ENCODE data around the gene MAGOH. TPM values are rescaled to one million over a fixed set of nuclear protein-coding genes. Genes with fewer than 3 reads are reported as not detected.

MAGOH gene
- total and polyA plus RNA-seq, 9 of the 15 experiments (the other 6 are each of a cell fraction or from before 2014, with no cell fraction given) = 102 to 342 (median 135) TPM

- TF ChIP-seq ZBTB26 (CRISPR knock-in tag; IDR thresholded peaks at IDR 0.05) = no peak
- TF ChIP-seq ZNF589 (CRISPR knock-in tag; IDR thresholded peaks at IDR 0.05; ENCODE audit: low read depth) = no peak
- no peak for TF ChIP-seq ATF7 (IDR thresholded peaks at IDR 0.05)
- no peak for TF ChIP-seq ZNF778 (CRISPR knock-in tag; IDR thresholded peaks at IDR 0.05)
- no peak for TF ChIP-seq HOXB6 (CRISPR knock-in tag; IDR thresholded peaks at IDR 0.05; ENCODE audit: borderline replicate concordance)
- no peak for TF ChIP-seq GTF2A2 (tag; IDR thresholded peaks at IDR 0.05)
- no peak for TF ChIP-seq GABPA (tag; conservative IDR thresholded peaks at IDR 0.05; ENCODE audit: low read depth)
- TF ChIP-seq NELFE (IDR thresholded peaks at IDR 0.05; ENCODE audit: insufficient read depth, insufficient read length) = no peak
- no peak for TF ChIP-seq TFE3 (CRISPR knock-in tag; IDR thresholded peaks at IDR 0.05)
- TF ChIP-seq TRIM24 (IDR thresholded peaks at IDR 0.05) = no peak
- no peak for TF ChIP-seq BRF2 (IDR thresholded peaks at IDR 0.05; ENCODE audit: borderline replicate concordance, insufficient read depth, insufficient read length)
- TF ChIP-seq NRF1 (conservative IDR thresholded peaks at IDR 0.05 in 1 of 2, IDR thresholded peaks at IDR 0.05 in 1 of 2) = no peak
- TF ChIP-seq ZNF280B (CRISPR knock-in tag; IDR thresholded peaks at IDR 0.05) = no peak
- no peak for TF ChIP-seq RFX7 (CRISPR knock-in tag; IDR thresholded peaks at IDR 0.05)
- no peak for TF ChIP-seq MCM5 (IDR thresholded peaks at IDR 0.05; ENCODE audit: low read depth)
- no peak for TF ChIP-seq TEAD1 (CRISPR knock-in tag; IDR thresholded peaks at IDR 0.05)
- no peak for TF ChIP-seq SIN3B (IDR thresholded peaks at IDR 0.05; ENCODE audit: low read depth)
- no peak for TF ChIP-seq ESRRB (CRISPR knock-in tag; IDR thresholded peaks at IDR 0.05; ENCODE audit: borderline replicate concordance)
- no peak for TF ChIP-seq SMARCA4 (IDR thresholded peaks at IDR 0.05)
- intact Hi-C loops (cut with micrococcal nuclease) = no loop called here
- Histone ChIP-seq H4K20me1 (replicated peaks; ENCODE audit: control insufficient read depth, insufficient read depth, low read length) (no peaks in the 10 kb centered on the region), H3K4me2 (ENCODE audit: insufficient read depth, low read length) (no peak overlapping the region), H3K4me1 (replicated peaks in 1 of 2; ENCODE audit: control insufficient read depth in 2 of 2, insufficient read depth in 2 of 2, low read length in 2 of 2) (peaks cover 16 to 34% of the 10 kb centered on the region in 2 experiments), H3K9me3 (replicated peaks; ENCODE audit: control insufficient read depth, insufficient read depth, low read depth, low read length) (no peaks in the 10 kb centered on the region), H3K79me2 (ENCODE audit: control insufficient read depth, insufficient read depth, low read length) (no peaks in the 10 kb centered on the region), H3K27me3 (ENCODE audit: control insufficient read depth in 2 of 2, insufficient read depth in 2 of 2, low read length in 2 of 2) (peaks cover 28 to 49% of the 10 kb centered on the region in 2 experiments; a peak in 4 of 5 replicates), H3K4me3 (no peak overlapping the region), H3K9me1 (ENCODE audit: control insufficient read depth, insufficient read depth, low read length) (no peaks in the 10 kb centered on the region), H2AFZ (ENCODE audit: low read depth, low read length) (no peak overlapping the region), H3K27ac (ENCODE audit: extremely low read depth, low read depth, low read length) (no peak overlapping the region), H3K36me3 (ENCODE audit: control insufficient read depth, insufficient read depth, low read length) (no peaks in the 10 kb centered on the region), H3K9ac (ENCODE audit: insufficient read depth in 1 of 2, low read depth in 2 of 2, low read length in 2 of 2) (no peak overlapping the region)
- DNase-seq (ENCODE audit: extremely low read depth in 1 of 4, low spot score in 3 of 4) = no peak
- BruUV-seq (replicated peaks) = no TSS peak
- 22% methylated on average over 5 of the region's 5 CpGs for WGBS (ENCODE audit: insufficient coverage, low coverage, missing lambda C conversion rate)
- ATAC-seq = 0 out of 3 replicates have a peak, but pooled peaks have one; percentile 9
- CTCF ChIA-PET (ENCODE audit: low intra/inter-chr PET ratio) = no interaction called here
- no peak for FAIRE-seq
- POLR2A ChIA-PET = interaction anchor here (0.7 to 4.3 kb wide), 6 partner anchors 16 to 497 kb away, joined by 3 to 19 read pairs (median 3); no protein-coding TSS in a partner anchor
- in situ Hi-C loops (cut with MboI) = loop anchor here (10.0 to 25.0 kb wide), 2 partner anchors 269 to 476 kb away; partner anchors contain the start of gene ECHDC2
Measured at GRCh38 chr1:53180951-53181350, 57.4 kb downstream of the MAGOH start.

Measured in K562 (cell line).